Keratinocyte (primary cell): ENCODE data around the gene ENDOD1. TPM values are rescaled to one million over a fixed set of nuclear protein-coding genes. Genes with fewer than 3 reads are reported as not detected.

Source experiments
- DNase-seq: peaks from one replicate; pipeline ENCODE4 v3.0.0-alpha.2; 2011; ENCODE audit warnings: low read depth, missing footprints, low spot score
- FAIRE-seq: peaks from 2 replicates; lab custom pipeline; 2011; peaks lifted over from hg19 to GRCh38; lab: Jason Lieb, UNC
- H2AFZ ChIP-seq: 2 replicates; pipeline ENCODE4 v1.6.0; 2012; ENCODE audit warnings: low read length, control low read depth, inconsistent platforms; ENCODE audit not compliant: control insufficient read depth
- H3K27ac ChIP-seq: 2 replicates; pipeline ENCODE4 v1.5.1; 2011; ENCODE audit warnings: low read length; ENCODE audit not compliant: control insufficient read depth, insufficient read depth
- H3K27me3 ChIP-seq: 3 replicates; pipeline ENCODE4 v1.6.0; 2011; ENCODE audit warnings: low read length; ENCODE audit not compliant: control insufficient read depth, insufficient read depth; ENCODE audit errors: extremely low read depth
- H3K36me3 ChIP-seq, 2 experiments: 2 replicates in 1 of 2; 3 replicates in 1 of 2; pipeline ENCODE4 v1.5.1; 2011; ENCODE audit warnings: low read length in 2 of 2, mild to moderate bottlenecking in 1 of 2; ENCODE audit not compliant: control insufficient read depth in 2 of 2, insufficient read depth in 2 of 2; ENCODE audit errors: extremely low read depth in 1 of 2
- H3K4me1 ChIP-seq: 3 replicates; pipeline ENCODE4 v1.5.1; 2011; ENCODE audit warnings: low read length; ENCODE audit not compliant: control insufficient read depth, insufficient read depth; ENCODE audit errors: extremely low read depth
- H3K4me2 ChIP-seq: 3 replicates; pipeline ENCODE4 v1.6.0; 2011; ENCODE audit warnings: low read depth, low read length; ENCODE audit not compliant: control insufficient read depth, insufficient read depth; ENCODE audit errors: extremely low read depth
- H3K4me3 ChIP-seq, 3 experiments: fragments of 200-600 bp in 1 of 3; sonication (generic) in 1 of 3; 2 replicates in 2 of 3; 3 replicates in 1 of 3; pipeline ENCODE4 v1.5.1; 2011 to 2016; ENCODE audit warnings: low read length in 3 of 3, mild to moderate bottlenecking in 3 of 3, control low read depth in 2 of 3, inconsistent platforms in 1 of 3, low read depth in 1 of 3, mixed read lengths in 1 of 3, mixed run types in 1 of 3, moderate library complexity in 1 of 3; ENCODE audit not compliant: control insufficient read depth in 2 of 3, insufficient read depth in 2 of 3; ENCODE audit errors: extremely low read depth in 1 of 3
- H3K79me2 ChIP-seq: 2 replicates; pipeline ENCODE4 v1.6.0; 2012; ENCODE audit warnings: low read length; ENCODE audit not compliant: control insufficient read depth, insufficient read depth
- H3K9ac ChIP-seq: 3 replicates; pipeline ENCODE4 v1.6.0; 2011; ENCODE audit warnings: low read length; ENCODE audit not compliant: control insufficient read depth, insufficient read depth; ENCODE audit errors: extremely low read depth
- H3K9me1 ChIP-seq: 3 replicates; pipeline ENCODE4 v1.6.0; 2011; ENCODE audit warnings: low read length; ENCODE audit not compliant: control insufficient read depth, insufficient read depth; ENCODE audit errors: extremely low read depth
- H3K9me3 ChIP-seq: 2 replicates; pipeline ENCODE4 v1.5.1; 2012; ENCODE audit warnings: low read depth, low read length; ENCODE audit not compliant: control insufficient read depth
- H4K20me1 ChIP-seq: 3 replicates; pipeline ENCODE4 v1.6.0; 2011; ENCODE audit warnings: low read length; ENCODE audit not compliant: control insufficient read depth, insufficient read depth; ENCODE audit errors: extremely low read depth
- EZH2 ChIP-seq: IDR thresholded peaks from one replicate; pipeline ENCODE4 v1.6.1; 2012; ENCODE audit warnings: inconsistent platforms, mild to moderate bottlenecking, low read length, moderate library complexity
- dilution Hi-C: fragments of 300-500 bp; cut with MboI; formaldehyde crosslinking; loops from one replicate; pipeline ENCODE4 v1.7.0; 2020; ENCODE audit warnings: low sequenced_read_pairs; ENCODE audit not compliant: extremely low pct_ligation_motif_present
- polyA plus RNA-seq, 5 experiments: library from polyadenylated mRNA; depleted of rRNA in 3 of 5; stranded (reverse) in 3 of 5; stranded (forward) in 1 of 5; unstranded in 1 of 5; fragments of >200 nt; gene quantifications; 1 replicate in 1 of 5; 2 replicates in 3 of 5; 3 replicates in 1 of 5; pipeline versions ENCODE4 v1.2.1 to v1.2.3, GENCODE V29; 2011 to 2012; ENCODE audit warnings: missing spikeins in 2 of 5, low read depth in 1 of 5, low replicate concordance in 1 of 5
- TF ChIP-seq, protein P1 (sequence below), 3 experiments: IDR thresholded peaks in 1 of 3; conservative IDR thresholded peaks in 1 of 3; optimal IDR thresholded peaks in 1 of 3; 2 replicates in 2 of 3; 3 replicates in 1 of 3; pipeline versions ENCODE3 to v1.5.1; 2011; ENCODE audit warnings: low read length in 3 of 3, mild to moderate bottlenecking in 3 of 3, moderate library complexity in 2 of 3, control low read depth in 1 of 3, inconsistent platforms in 1 of 3; ENCODE audit not compliant: insufficient read depth in 2 of 3; ENCODE audit errors: extremely low read depth in 1 of 3

The ENDOD1 gene
- polyA plus RNA-seq, 1 donor (not counting 4 experiments of a cell fraction or from before 2014, with no cell fraction given), result 27.2 TPM

DNA sequence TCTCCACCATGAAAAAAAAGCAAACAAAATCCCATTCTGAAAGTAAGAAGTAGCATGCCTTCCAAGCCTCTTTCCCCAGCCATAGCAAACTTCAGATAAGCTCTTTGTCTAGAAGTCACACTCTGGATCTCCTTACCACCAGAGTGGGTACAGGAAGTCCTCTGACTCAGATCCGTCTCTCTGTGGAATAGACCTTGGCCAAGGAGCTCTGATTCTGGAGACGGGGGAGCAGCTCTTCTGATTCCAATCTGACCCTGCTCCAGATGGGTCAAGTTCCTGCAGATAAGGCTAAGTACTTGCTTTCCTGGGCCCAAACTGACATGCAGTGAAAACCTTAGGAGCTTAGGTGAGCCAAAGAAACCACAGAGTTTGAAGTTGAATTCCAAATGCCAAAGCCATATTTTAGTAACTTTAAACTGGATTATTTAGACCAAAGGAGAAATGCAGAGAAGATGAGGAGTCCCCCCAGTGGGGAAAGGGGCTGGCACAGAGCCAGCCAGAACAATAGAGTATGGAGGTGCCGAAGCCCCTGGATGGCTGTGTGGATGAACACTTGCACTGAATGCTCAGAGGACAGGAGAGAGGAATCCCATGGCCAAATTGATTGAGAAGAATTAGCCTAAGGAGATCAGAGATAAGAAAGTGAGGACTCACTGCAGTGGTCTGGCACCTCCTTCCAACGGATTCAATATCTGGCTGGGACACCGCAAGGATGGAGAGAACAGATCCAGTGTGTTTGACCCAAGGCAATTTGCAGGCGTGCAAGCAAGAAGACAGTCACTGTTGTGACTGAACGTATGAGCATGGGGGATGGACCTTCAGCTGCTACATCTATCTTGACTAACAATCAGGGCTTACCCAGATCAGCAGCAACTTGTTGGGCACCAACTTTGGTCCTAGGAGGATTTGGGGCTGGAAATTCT lies 54.9 kb downstream of the ENDOD1 start:
- no peaks in the 10 kb centered on the region for H3K36me3 ChIP-seq
- no peak overlapping the region for H3K4me3 ChIP-seq
- H4K20me1 ChIP-seq, result no peaks in the 10 kb centered on the region
- H3K79me2 ChIP-seq, result no peaks in the 10 kb centered on the region
- no peaks in the 10 kb centered on the region for H3K9me3 ChIP-seq
- peaks cover 34% of the 10 kb centered on the region for H3K4me1 ChIP-seq
- H3K9me1 ChIP-seq, result no peaks in the 10 kb centered on the region
- H3K9ac ChIP-seq, result no peak overlapping the region
- DNase-seq (no peak), FAIRE-seq (no peak)
- dilution Hi-C loops, result no loop called here
- no peaks in the 10 kb centered on the region for H3K27me3 ChIP-seq
- TF ChIP-seq, protein P1, sequence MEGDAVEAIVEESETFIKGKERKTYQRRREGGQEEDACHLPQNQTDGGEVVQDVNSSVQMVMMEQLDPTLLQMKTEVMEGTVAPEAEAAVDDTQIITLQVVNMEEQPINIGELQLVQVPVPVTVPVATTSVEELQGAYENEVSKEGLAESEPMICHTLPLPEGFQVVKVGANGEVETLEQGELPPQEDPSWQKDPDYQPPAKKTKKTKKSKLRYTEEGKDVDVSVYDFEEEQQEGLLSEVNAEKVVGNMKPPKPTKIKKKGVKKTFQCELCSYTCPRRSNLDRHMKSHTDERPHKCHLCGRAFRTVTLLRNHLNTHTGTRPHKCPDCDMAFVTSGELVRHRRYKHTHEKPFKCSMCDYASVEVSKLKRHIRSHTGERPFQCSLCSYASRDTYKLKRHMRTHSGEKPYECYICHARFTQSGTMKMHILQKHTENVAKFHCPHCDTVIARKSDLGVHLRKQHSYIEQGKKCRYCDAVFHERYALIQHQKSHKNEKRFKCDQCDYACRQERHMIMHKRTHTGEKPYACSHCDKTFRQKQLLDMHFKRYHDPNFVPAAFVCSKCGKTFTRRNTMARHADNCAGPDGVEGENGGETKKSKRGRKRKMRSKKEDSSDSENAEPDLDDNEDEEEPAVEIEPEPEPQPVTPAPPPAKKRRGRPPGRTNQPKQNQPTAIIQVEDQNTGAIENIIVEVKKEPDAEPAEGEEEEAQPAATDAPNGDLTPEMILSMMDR (optimal IDR thresholded peaks at IDR 0.05 in 1 of 3, IDR thresholded peaks at IDR 0.05 in 1 of 3, conservative IDR thresholded peaks at IDR 0.05 in 1 of 3; ENCODE audit: extremely low read depth in 1 of 3, insufficient read depth in 2 of 3, low read length in 3 of 3), result no peak
- no peak for TF ChIP-seq EZH2
- no peak overlapping the region for H3K4me2 ChIP-seq
- no peak overlapping the region for H3K27ac ChIP-seq
- no peak overlapping the region for H2AFZ ChIP-seq

DNA sequence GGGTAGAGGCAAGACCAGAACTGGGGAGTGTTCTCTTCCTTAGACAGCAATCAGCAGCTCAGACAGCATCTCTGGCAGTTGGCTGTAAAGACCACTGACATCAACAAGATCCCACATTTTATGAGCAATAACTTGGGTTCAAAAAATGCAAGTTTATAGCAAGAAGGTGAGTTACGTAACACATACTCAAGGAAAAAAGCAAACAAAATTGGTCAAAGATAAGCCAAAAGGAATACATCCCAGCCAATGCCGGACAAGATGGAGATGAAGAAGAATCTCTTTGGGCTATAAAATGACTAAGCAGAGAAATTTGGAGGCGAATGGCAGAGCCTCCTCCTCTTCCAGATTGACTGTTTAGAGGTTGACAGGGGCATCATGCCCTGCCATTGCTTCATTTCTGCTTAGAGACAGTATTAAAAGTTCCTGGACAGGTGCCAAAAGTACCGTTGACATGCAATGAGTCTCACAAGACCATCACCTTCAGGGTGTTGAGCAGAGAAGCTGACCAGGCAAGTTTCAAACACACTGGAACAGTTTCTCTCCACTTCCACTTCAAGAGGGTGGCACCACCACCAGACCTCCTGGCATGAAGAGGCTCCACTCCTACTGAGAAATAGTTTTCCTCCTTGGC lies 55.9 kb downstream of the ENDOD1 start:
- Histone ChIP-seq H3K9ac (no peak overlapping the region), H3K4me1 (peaks cover 43% of the 10 kb centered on the region), H3K4me3 (no peak overlapping the region), H3K79me2 (no peaks in the 10 kb centered on the region), H3K9me1 (no peaks in the 10 kb centered on the region), H3K4me2 (no peak overlapping the region), H4K20me1 (no peaks in the 10 kb centered on the region), H3K27ac (no peak overlapping the region), H3K36me3 (no peaks in the 10 kb centered on the region), H3K27me3 (no peaks in the 10 kb centered on the region), H3K9me3 (no peaks in the 10 kb centered on the region), H2AFZ (no peak overlapping the region)
- no peak for TF ChIP-seq EZH2
- TF ChIP-seq, protein P1 (optimal IDR thresholded peaks at IDR 0.05 in 1 of 3, IDR thresholded peaks at IDR 0.05 in 1 of 3, conservative IDR thresholded peaks at IDR 0.05 in 1 of 3; ENCODE audit: extremely low read depth in 1 of 3, insufficient read depth in 2 of 3, low read length in 3 of 3), result no peak
- DNase-seq (no peak), FAIRE-seq (no peak)
- dilution Hi-C loops, result no loop called here
